Measurements from ENCODE around the gene ZNF664. TPM values are rescaled to one million over a fixed set of nuclear protein-coding genes. Genes with fewer than 3 reads are reported as not detected.

The ZNF664 gene
- total RNA-seq (10 to 100 TPM; 73.1 to 94.6 (median 77.0) TPM), polyA plus RNA-seq (10 to 100 TPM; 36.9 to 39.8 TPM)
- long read RNA-seq, donor 1, result 0 reads
- long read RNA-seq, donor 2, full-length matches to known transcripts, result 4 of 6 reads
- long read RNA-seq, donor 2, partial matches to known transcripts, result 1 of 6 reads
- long read RNA-seq, donor 2, other reads (novel, unspliced or antisense), result 1 of 6 reads
- long read RNA-seq, donor 3, full-length matches to known transcripts, result 3 of 11 reads
- long read RNA-seq, donor 3, partial matches to known transcripts, result 5 of 11 reads
- long read RNA-seq, donor 3, other reads (novel, unspliced or antisense), result 3 of 11 reads

DNA sequence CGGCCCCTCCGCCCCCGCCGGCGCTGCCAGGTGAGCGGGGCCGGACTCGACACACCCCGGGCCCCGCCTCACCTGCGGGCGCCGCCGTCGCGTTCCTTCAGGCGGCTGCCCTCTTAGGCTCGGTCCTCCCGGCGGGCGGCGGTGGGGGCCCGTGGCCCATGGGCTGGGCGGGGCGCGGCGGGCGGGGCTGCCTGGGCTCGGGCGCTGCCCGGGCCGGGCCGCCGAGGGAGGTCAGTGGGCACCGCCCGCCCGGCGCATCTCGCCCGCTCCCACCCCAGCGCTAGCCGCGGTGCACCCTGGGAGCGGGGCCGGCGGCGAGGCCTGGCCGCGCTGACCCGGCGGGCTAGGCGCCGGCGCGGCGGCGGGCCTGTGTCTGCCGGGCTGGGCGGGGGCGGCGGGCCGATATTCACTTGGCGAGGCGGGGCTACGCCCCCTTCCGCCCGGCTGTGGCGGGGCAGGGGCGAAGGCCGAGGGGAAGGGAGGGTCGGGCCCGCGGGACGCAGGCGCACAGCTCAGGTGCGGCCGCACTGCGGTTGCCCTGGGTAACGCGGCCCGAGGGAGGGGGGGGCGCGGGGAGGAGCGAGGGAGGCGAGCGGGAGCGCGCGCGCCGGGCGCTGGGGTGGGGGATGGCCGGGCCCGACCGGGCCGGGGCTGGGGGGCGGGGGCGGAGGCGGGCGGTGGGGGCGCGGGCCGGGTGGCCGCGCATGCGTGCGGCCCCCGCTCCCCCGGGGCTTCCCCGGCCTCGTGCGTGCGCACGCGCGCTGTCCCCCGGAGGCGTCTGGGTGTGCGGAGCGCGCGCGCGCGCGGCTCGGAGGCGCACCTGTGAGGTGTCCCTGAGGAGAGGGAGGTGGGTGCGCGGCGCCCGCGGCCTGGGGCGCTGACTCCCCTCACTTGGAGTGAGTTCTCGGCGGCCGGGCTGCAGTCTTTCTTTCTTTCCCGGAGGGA is at the start of gene ZNF664, which contains the start of gene CCDC92:
ZNF664 (plus strand) TSS at position 759 of the 945 bp plus-strand sequence. CDS start 38,930 bp downstream, outside the sequence.
CCDC92 (minus strand) TSS at position 375 of the 945 bp plus-strand sequence. CDS start 28,526 bp downstream, outside the sequence.
- ATAC-seq, result peak; percentile 91 to 96 (median 94)
- no peaks in the 10 kb centered on the region for H3K9me3 ChIP-seq
- peak within 1 kb of the TSS; percentile 92 to 98 (median 94) for H3K27ac ChIP-seq
- H3K36me3 ChIP-seq, result peaks cover 0 to 29% (median 0%) of the 10 kb centered on the region in 9 donors
- intact Hi-C loops (cut with DNase I), result loop anchor here in 1 of 10 donors (10.0 kb wide), 1 partner anchor 258 kb away; the partner anchor contains the start of gene ATP6V0A2
- peak within 1 kb of the TSS; percentile 73 to 98 (median 94) for H3K4me3 ChIP-seq
- TF ChIP-seq, protein P1, sequence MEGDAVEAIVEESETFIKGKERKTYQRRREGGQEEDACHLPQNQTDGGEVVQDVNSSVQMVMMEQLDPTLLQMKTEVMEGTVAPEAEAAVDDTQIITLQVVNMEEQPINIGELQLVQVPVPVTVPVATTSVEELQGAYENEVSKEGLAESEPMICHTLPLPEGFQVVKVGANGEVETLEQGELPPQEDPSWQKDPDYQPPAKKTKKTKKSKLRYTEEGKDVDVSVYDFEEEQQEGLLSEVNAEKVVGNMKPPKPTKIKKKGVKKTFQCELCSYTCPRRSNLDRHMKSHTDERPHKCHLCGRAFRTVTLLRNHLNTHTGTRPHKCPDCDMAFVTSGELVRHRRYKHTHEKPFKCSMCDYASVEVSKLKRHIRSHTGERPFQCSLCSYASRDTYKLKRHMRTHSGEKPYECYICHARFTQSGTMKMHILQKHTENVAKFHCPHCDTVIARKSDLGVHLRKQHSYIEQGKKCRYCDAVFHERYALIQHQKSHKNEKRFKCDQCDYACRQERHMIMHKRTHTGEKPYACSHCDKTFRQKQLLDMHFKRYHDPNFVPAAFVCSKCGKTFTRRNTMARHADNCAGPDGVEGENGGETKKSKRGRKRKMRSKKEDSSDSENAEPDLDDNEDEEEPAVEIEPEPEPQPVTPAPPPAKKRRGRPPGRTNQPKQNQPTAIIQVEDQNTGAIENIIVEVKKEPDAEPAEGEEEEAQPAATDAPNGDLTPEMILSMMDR (IDR thresholded peaks at IDR 0.05), result peak in 4 of 9 donors; percentile 14 to 34 (median 19)
- 0 to 1% methylated on average over 46 to 138 of the region's 138 CpGs for WGBS, 2 donors
- H3K4me1 ChIP-seq, result peaks cover 0 to 59% (median 23%) of the 10 kb centered on the region in 9 donors
- peak; percentile 92 to 95 for DNase-seq
- H3K27me3 ChIP-seq, result no peaks in the 10 kb centered on the region

DNA sequence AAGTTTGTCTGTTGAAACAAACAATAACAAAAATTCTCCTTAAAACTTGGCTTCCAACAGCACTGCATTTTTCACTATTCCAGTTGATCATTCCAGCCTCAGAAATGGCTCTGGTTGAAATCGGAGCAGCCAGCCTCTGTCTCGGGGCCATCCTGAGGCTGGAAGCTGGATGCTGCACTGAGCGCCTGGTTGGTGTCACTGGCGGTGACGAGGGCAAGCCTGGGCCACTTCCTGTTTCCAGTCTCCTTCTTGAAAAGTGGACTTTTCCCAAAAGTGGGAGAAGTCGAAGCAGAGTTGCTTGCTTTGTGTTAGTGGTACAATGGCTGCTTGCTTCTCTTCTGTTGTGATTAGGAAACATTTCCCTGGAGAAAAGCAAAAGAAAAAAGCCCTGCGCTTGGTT is 49.1 kb upstream of the ZNF664 start:
- WGBS, 2 donors, result 45 to 48% methylated on average over 7 of the region's 7 CpGs
- H3K27ac ChIP-seq, result no peak overlapping the region
- DNase-seq (no peak), ATAC-seq (no peak)
- H3K4me1 ChIP-seq, result no peaks in the 10 kb centered on the region
- H3K4me3 ChIP-seq, result no peak overlapping the region
- H3K36me3 ChIP-seq, result no peaks in the 10 kb centered on the region
- intact Hi-C loops (cut with DNase I), result loop anchor here in 1 of 10 donors (2.0 kb wide), 1 partner anchor 71 kb away; no protein-coding TSS in a partner anchor
- peaks cover 0 to 7% (median 0%) of the 10 kb centered on the region in 7 donors for H3K27me3 ChIP-seq
- H3K9me3 ChIP-seq, result no peaks in the 10 kb centered on the region
- TF ChIP-seq, protein P1 (IDR thresholded peaks at IDR 0.05), result no peak

DNA sequence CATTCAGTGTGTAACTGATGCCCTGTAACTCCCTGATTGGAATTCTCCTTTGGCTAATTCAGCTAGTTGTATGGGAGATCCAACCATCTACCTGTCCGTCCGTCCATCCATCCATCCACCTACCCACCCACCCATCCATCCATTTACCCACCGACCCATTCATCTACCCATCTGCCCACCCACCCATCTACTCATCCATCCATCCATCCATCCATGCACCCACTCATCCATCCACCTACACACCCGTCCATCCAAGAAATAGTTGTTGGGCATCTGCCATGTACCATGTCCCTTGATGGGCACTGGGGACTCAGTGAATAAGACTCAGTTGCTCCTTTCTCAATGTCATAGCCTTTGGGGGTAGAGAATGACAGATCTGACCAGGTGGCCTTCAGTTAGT is 48.5 kb upstream of the ZNF664 start:
- 96 to 97% methylated on average over 4 of the region's 4 CpGs for WGBS, 2 donors
- no peak for DNase-seq
- TF ChIP-seq, protein P1 (IDR thresholded peaks at IDR 0.05), result no peak
- peaks cover 0 to 6% (median 0%) of the 10 kb centered on the region in 7 donors for H3K27me3 ChIP-seq
- intact Hi-C loops (cut with DNase I), result loop anchor here in 1 of 10 donors (2.0 kb wide), 1 partner anchor 72 kb away; no protein-coding TSS in a partner anchor
- no peak overlapping the region for H3K27ac ChIP-seq
- ATAC-seq, result no peak
- H3K36me3 ChIP-seq, result no peaks in the 10 kb centered on the region
- no peak overlapping the region for H3K4me3 ChIP-seq
- H3K9me3 ChIP-seq, result no peaks in the 10 kb centered on the region
- peaks cover 0 to under 1% (median 0%) of the 10 kb centered on the region in 9 donors for H3K4me1 ChIP-seq

Measured in heart right ventricle (tissue), 16 donors.